ENCODE results near the gene SPNS2. TPM values are rescaled to one million over a fixed set of nuclear protein-coding genes. Genes with fewer than 3 reads are reported as not detected.
A peak's percentile ranks its signal among the peaks of the same experiment; 100 is the strongest.

The SPNS2 gene
- total RNA-seq, 1 donor from 2014 or later: 45.6 TPM

- DNase-seq (ENCODE audit: low read depth in 2 of 2): no peak
Observed at GRCh38 chr17:4502466-4503154, 3.9 kb downstream of the SPNS2 start.

- no peak for DNase-seq (ENCODE audit: low read depth in 2 of 2)
Observed at GRCh38 chr17:4503283-4504025, 4.8 kb downstream of the SPNS2 start.

GRCh38 chr17:4504188-4504587, 5.5 kb downstream of the SPNS2 start:
- no peak for DNase-seq (ENCODE audit: low read depth in 2 of 2)

- peak in 1 of 2 donors; percentile 69 for DNase-seq (ENCODE audit: low read depth in 2 of 2)
Observed at GRCh38 chr17:4505187-4505586, 6.5 kb downstream of the SPNS2 start.

GRCh38 chr17:4506175-4506813, 7.6 kb downstream of the SPNS2 start:
- no peak for DNase-seq (ENCODE audit: low read depth in 2 of 2)

GRCh38 chr17:4506892-4507291, 8.2 kb downstream of the SPNS2 start:
- no peak for DNase-seq (ENCODE audit: low read depth in 2 of 2)

- DNase-seq (ENCODE audit: low read depth in 2 of 2): no peak
Observed at GRCh38 chr17:4507361-4508111, 8.9 kb downstream of the SPNS2 start.

GRCh38 chr17:4508207-4508606, 9.5 kb downstream of the SPNS2 start:
- DNase-seq (ENCODE audit: low read depth in 2 of 2): no peak

GRCh38 chr17:4509401-4509800, 10.7 kb downstream of the SPNS2 start:
- DNase-seq (ENCODE audit: low read depth in 2 of 2): peak in 1 of 2 donors; percentile 48

- DNase-seq (ENCODE audit: low read depth in 2 of 2): peak in 1 of 2 donors; percentile 51
Observed at GRCh38 chr17:4509923-4510617, 11.4 kb downstream of the SPNS2 start.

GRCh38 chr17:4510618-4510941, 11.9 kb downstream of the SPNS2 start:
- DNase-seq (ENCODE audit: low read depth in 2 of 2): no peak

GRCh38 chr17:4511199-4511932, 12.7 kb downstream of the SPNS2 start:
- no peak for DNase-seq (ENCODE audit: low read depth in 2 of 2)

- no peak for DNase-seq (ENCODE audit: low read depth in 2 of 2)
Observed at GRCh38 chr17:4512156-4513112, 13.8 kb downstream of the SPNS2 start.

- DNase-seq (ENCODE audit: low read depth in 2 of 2): no peak
Observed at GRCh38 chr17:4513113-4514032, 14.7 kb downstream of the SPNS2 start.

- DNase-seq (ENCODE audit: low read depth in 2 of 2): no peak
Observed at GRCh38 chr17:4514206-4514605, 15.5 kb downstream of the SPNS2 start.

- DNase-seq (ENCODE audit: low read depth in 2 of 2): no peak
Observed at GRCh38 chr17:4514779-4515178, 16.1 kb downstream of the SPNS2 start.

- DNase-seq (ENCODE audit: low read depth in 2 of 2): no peak
Observed at GRCh38 chr17:4515501-4515900, 16.8 kb downstream of the SPNS2 start.

- no peak for DNase-seq (ENCODE audit: low read depth in 2 of 2)
Observed at GRCh38 chr17:4516735-4517134, 18.1 kb downstream of the SPNS2 start.
